ENCODE results near the gene PGLYRP2.

Gene PGLYRP2

GRCh38 chr19:15447057-15447456 is 32.2 kb downstream of the PGLYRP2 start:
- TF ChIP-seq Cebpa-rat (IDR thresholded peaks at IDR 0.05), result no peak
- H3K36me3 ChIP-seq, result peaks cover 0 to 29% (median 9%) of the 10 kb centered on the region in 11 experiments; a peak in 13 of 22 replicates
- peaks cover 0 to 70% (median 41%) of the 10 kb centered on the region in 10 experiments; a peak in 17 of 20 replicates for H3K4me1 ChIP-seq

GRCh38 chr19:15445807-15446376 is 33.4 kb downstream of the PGLYRP2 start:
- 0 out of 22 replicates have a peak overlapping the region, but pooled peaks of 1 of the 11 experiments have one; percentile 1 for H3K9ac ChIP-seq
- peak overlapping the region in 8 of 11 experiments; percentile 20 to 99 (median 50); a peak in 15 of 22 replicates for H3K4me2 ChIP-seq
- no peaks in the 10 kb centered on the region for H3K9me3 ChIP-seq (replicated peaks in 1 of 11)
- H4K20me1 ChIP-seq, result peaks cover 0 to 20% (median 0%) of the 10 kb centered on the region in 11 experiments; a peak in 7 of 22 replicates
- H3K36me3 ChIP-seq, result peaks cover 0 to 18% (median 0%) of the 10 kb centered on the region in 11 experiments; a peak in 2 of 22 replicates
- peak overlapping the region in 1 of 11 experiments; percentile 14; a peak in 1 of 22 replicates for H3K27ac ChIP-seq
- H3K4me1 ChIP-seq, result peaks cover 0 to 74% (median 48%) of the 10 kb centered on the region in 10 experiments; a peak in 17 of 20 replicates
- no peak overlapping the region for H3K4me3 ChIP-seq
- H3K27me3 ChIP-seq, result no peaks in the 10 kb centered on the region
- no peak for TF ChIP-seq Cebpa-rat (IDR thresholded peaks at IDR 0.05)

More at GRCh38 chr19:15447057-15447456, 32.2 kb downstream of the PGLYRP2 start:
- no peak overlapping the region for H3K4me3 ChIP-seq
- H3K9me3 ChIP-seq (replicated peaks in 1 of 11), result no peaks in the 10 kb centered on the region
- H3K27ac ChIP-seq, result no peak overlapping the region
- no peaks in the 10 kb centered on the region for H3K27me3 ChIP-seq
- peak overlapping the region in 5 of 11 experiments; percentile 44 to 99 (median 70); a peak in 8 of 22 replicates for H3K4me2 ChIP-seq
- H3K9ac ChIP-seq, result no peak overlapping the region
- H4K20me1 ChIP-seq, result peaks cover 0 to 30% (median 8%) of the 10 kb centered on the region in 11 experiments; a peak in 8 of 22 replicates

GRCh38 chr19:15445227-15445605 is 34.1 kb downstream of the PGLYRP2 start:
- H3K4me2 ChIP-seq, result peak overlapping the region in 5 of 11 experiments; percentile 44 to 99 (median 59); a peak in 7 of 22 replicates
- TF ChIP-seq Cebpa-rat (IDR thresholded peaks at IDR 0.05), result no peak

GRCh38 chr19:15444505-15445226 is 34.6 kb downstream of the PGLYRP2 start:
- Histone ChIP-seq H3K4me1 (peaks cover 3 to 79% (median 58%) of the 10 kb centered on the region in 10 experiments), H3K4me3 (no peak overlapping the region), H3K27me3 (no peaks in the 10 kb centered on the region), H3K4me2 (peak overlapping the region in 3 of 11 experiments; percentile 44 to 70 (median 54); a peak in 3 of 22 replicates), H3K27ac (no peak overlapping the region), H3K9me3 (replicated peaks in 1 of 11) (no peaks in the 10 kb centered on the region), H3K9ac (no peak overlapping the region), H4K20me1 (peaks cover 0 to 22% (median 0%) of the 10 kb centered on the region in 11 experiments; a peak in 4 of 22 replicates), H3K36me3 (peaks cover 0 to 18% (median 0%) of the 10 kb centered on the region in 11 experiments; a peak in 3 of 22 replicates)
- TF ChIP-seq Cebpa-rat (IDR thresholded peaks at IDR 0.05), result no peak

More at GRCh38 chr19:15445227-15445605, 34.1 kb downstream of the PGLYRP2 start:
- H3K9ac ChIP-seq, result no peak overlapping the region
- H3K4me1 ChIP-seq, result peaks cover 0 to 76% (median 54%) of the 10 kb centered on the region in 10 experiments; a peak in 17 of 20 replicates
- H3K27me3 ChIP-seq, result no peaks in the 10 kb centered on the region
- 0 out of 22 replicates have a peak overlapping the region, but pooled peaks of 1 of the 11 experiments have one; percentile 13 for H3K27ac ChIP-seq
- H3K36me3 ChIP-seq, result peaks cover 0 to 18% (median 0%) of the 10 kb centered on the region in 11 experiments; a peak in 2 of 22 replicates
- H3K4me3 ChIP-seq, result no peak overlapping the region
- H4K20me1 ChIP-seq, result peaks cover 0 to 20% (median 0%) of the 10 kb centered on the region in 11 experiments; a peak in 4 of 22 replicates
- no peaks in the 10 kb centered on the region for H3K9me3 ChIP-seq (replicated peaks in 1 of 11)

- Histone ChIP-seq H3K9me3 (replicated peaks in 1 of 11) (no peaks in the 10 kb centered on the region), H4K20me1 (peaks cover 0 to 22% (median 0%) of the 10 kb centered on the region in 11 experiments; a peak in 4 of 22 replicates), H3K4me2 (no peak overlapping the region), H3K4me1 (peaks cover 7 to 82% (median 61%) of the 10 kb centered on the region in 10 experiments), H3K36me3 (peaks cover 0 to 18% (median 0%) of the 10 kb centered on the region in 11 experiments; a peak in 3 of 22 replicates), H3K4me3 (no peak overlapping the region), H3K27ac (no peak overlapping the region), H3K9ac (no peak overlapping the region), H3K27me3 (no peaks in the 10 kb centered on the region)
- no peak for TF ChIP-seq Cebpa-rat (IDR thresholded peaks at IDR 0.05)
These were observed 35.5 kb downstream of the PGLYRP2 start for GRCh38 chr19:15443838-15444237.

GRCh38 chr19:15443325-15443724 is 36.0 kb downstream of the PGLYRP2 start:
- H3K9ac ChIP-seq, result no peak overlapping the region
- no peaks in the 10 kb centered on the region for H3K27me3 ChIP-seq
- H3K36me3 ChIP-seq, result peaks cover 0 to 18% (median 0%) of the 10 kb centered on the region in 11 experiments; a peak in 4 of 22 replicates
- peaks cover 7 to 82% (median 61%) of the 10 kb centered on the region in 10 experiments for H3K4me1 ChIP-seq
- H3K9me3 ChIP-seq (replicated peaks in 1 of 11), result no peaks in the 10 kb centered on the region
- no peak overlapping the region for H3K27ac ChIP-seq
- no peak overlapping the region for H3K4me3 ChIP-seq
- peaks cover 0 to 22% (median 0%) of the 10 kb centered on the region in 11 experiments; a peak in 4 of 22 replicates for H4K20me1 ChIP-seq
- no peak overlapping the region for H3K4me2 ChIP-seq
- no peak for TF ChIP-seq Cebpa-rat (IDR thresholded peaks at IDR 0.05)

- TF ChIP-seq Cebpa-rat (IDR thresholded peaks at IDR 0.05), result no peak
- Histone ChIP-seq H3K27me3 (no peaks in the 10 kb centered on the region), H3K4me3 (no peak overlapping the region), H3K27ac (no peak overlapping the region; a peak in 1 of 22 replicates), H3K4me2 (peak overlapping the region in 1 of 11 experiments; percentile 7; a peak in 1 of 22 replicates), H4K20me1 (peaks cover 0 to 15% (median 0%) of the 10 kb centered on the region in 11 experiments; a peak in 4 of 22 replicates), H3K9me3 (replicated peaks in 1 of 11) (no peaks in the 10 kb centered on the region), H3K9ac (no peak overlapping the region), H3K4me1 (peaks cover 7 to 80% (median 61%) of the 10 kb centered on the region in 10 experiments), H3K36me3 (peaks cover 0 to 17% (median 0%) of the 10 kb centered on the region in 11 experiments; a peak in 4 of 22 replicates)
These were observed 37.0 kb downstream of the PGLYRP2 start for GRCh38 chr19:15442142-15442920.

GRCh38 chr19:15441317-15441716 is 38.0 kb downstream of the PGLYRP2 start:
- Histone ChIP-seq H3K9me3 (replicated peaks in 1 of 11) (no peaks in the 10 kb centered on the region), H3K36me3 (peaks cover 0 to 10% (median 0%) of the 10 kb centered on the region in 11 experiments; a peak in 2 of 22 replicates), H3K27ac (no peak overlapping the region), H4K20me1 (peaks cover 0 to 10% (median 0%) of the 10 kb centered on the region in 11 experiments; a peak in 4 of 22 replicates), H3K4me3 (no peak overlapping the region), H3K4me1 (peaks cover 7 to 76% (median 58%) of the 10 kb centered on the region in 10 experiments), H3K27me3 (no peaks in the 10 kb centered on the region), H3K9ac (0 out of 22 replicates have a peak overlapping the region, but pooled peaks of 1 of the 11 experiments have one; percentile 62), H3K4me2 (peak overlapping the region in 4 of 11 experiments; percentile 74 to 93 (median 82); a peak in 9 of 22 replicates)
- TF ChIP-seq Cebpa-rat (IDR thresholded peaks at IDR 0.05), result no peak

All from BLaER1 treated with 17β-estradiol and CSF1 and Interleukin-3, amounts not matched to agents 10 nM and 100 nM (cell line).